GM23338 (cell line): ENCODE measurements around the gene TSEN2. TPM values are rescaled to one million over a fixed set of nuclear protein-coding genes. Genes with fewer than 3 reads are reported as not detected.

Experiments used
- ATAC-seq: fragments of 200-7000 bp; cut with Tn5 transposase; 3 replicates; pipeline ENCODE4 v1.9.1; 2020
- DNase-seq: peaks from one replicate; pipeline ENCODE4 v3.0.0-alpha.2; 2015; ENCODE audit warnings: low spot score
- H2AFZ ChIP-seq: fragments of 200-600 bp; sonication (generic); 2 replicates; pipeline ENCODE4 v1.8.0; 2016; ENCODE audit warnings: antibody characterized with exemption, mild to moderate bottlenecking, moderate library complexity
- H3F3A ChIP-seq: fragments of 200-600 bp; sonication (generic); replicated peaks from 2 replicates; pipeline ENCODE4 v1.8.0; 2017; ENCODE audit warnings: antibody characterized with exemption, mixed run types, low read depth
- H3K27ac ChIP-seq: fragments of 200-600 bp; sonication (generic); 2 replicates; pipeline ENCODE4 v1.6.1; 2016; ENCODE audit warnings: low read depth
- H3K27me3 ChIP-seq: fragments of 200-600 bp; sonication (generic); 2 replicates; pipeline ENCODE4 v1.8.0; 2016; ENCODE audit warnings: mild to moderate bottlenecking, mixed run types, moderate library complexity; ENCODE audit not compliant: insufficient read depth
- H3K36me3 ChIP-seq: fragments of 200-600 bp; sonication (generic); 2 replicates; pipeline ENCODE4 v1.8.0; 2016; ENCODE audit warnings: mild to moderate bottlenecking; ENCODE audit not compliant: insufficient read depth
- H3K4me1 ChIP-seq: fragments of 200-600 bp; sonication (generic); 2 replicates; pipeline ENCODE4 v1.8.0; 2016; ENCODE audit warnings: mild to moderate bottlenecking, moderate library complexity; ENCODE audit not compliant: insufficient read depth
- H3K4me2 ChIP-seq: fragments of 200-600 bp; sonication (generic); 2 replicates; pipeline ENCODE4 v1.7.1; 2017; ENCODE audit warnings: mixed run types
- H3K4me3 ChIP-seq: fragments of 200-600 bp; sonication (generic); 2 replicates; pipeline ENCODE4 v1.6.1; 2016; ENCODE audit warnings: mixed run types
- H3K79me2 ChIP-seq: fragments of 200-600 bp; sonication (generic); replicated peaks from 2 replicates; pipeline ENCODE4 v1.8.0; 2017; ENCODE audit warnings: mild to moderate bottlenecking; ENCODE audit not compliant: insufficient read depth
- H3K9me2 ChIP-seq: fragments of 200-600 bp; sonication (generic); 2 replicates; pipeline ENCODE4 v1.8.0; 2017; ENCODE audit not compliant: insufficient read depth
- H4K20me1 ChIP-seq: fragments of 200-600 bp; sonication (generic); replicated peaks from 2 replicates; pipeline ENCODE4 v1.8.0; 2017; ENCODE audit warnings: mild to moderate bottlenecking; ENCODE audit not compliant: insufficient read depth
- H3K27ac Mint-ChIP-seq: 2 replicates; pipeline ENCODE4 v1.8.0; 2020; ENCODE audit warnings: inconsistent platforms, mild to moderate bottlenecking, moderate library complexity, mixed read lengths
- H3K27me3 Mint-ChIP-seq: 3 replicates; pipeline ENCODE4 v1.8.0; 2022; ENCODE audit warnings: low read depth, mild to moderate bottlenecking, moderate library complexity, mixed read lengths, inconsistent platforms; ENCODE audit not compliant: insufficient read depth, poor library complexity
- H3K36me3 Mint-ChIP-seq: 3 replicates; pipeline ENCODE4 v1.8.0; 2021; ENCODE audit warnings: low read depth, mild to moderate bottlenecking, inconsistent platforms, moderate library complexity, mixed read lengths
- H3K4me1 Mint-ChIP-seq: 3 replicates; pipeline ENCODE4 v1.8.0; 2020; ENCODE audit warnings: mild to moderate bottlenecking, inconsistent platforms, mixed read lengths
- H3K4me3 Mint-ChIP-seq: 3 replicates; pipeline ENCODE4 v1.8.0; 2021; ENCODE audit warnings: moderate library complexity, mild to moderate bottlenecking, inconsistent platforms, mixed read lengths
- H3K9me3 Mint-ChIP-seq: 3 replicates; pipeline ENCODE4 v1.8.0; 2020; ENCODE audit warnings: moderate library complexity, mild to moderate bottlenecking, inconsistent platforms, mixed read lengths
- CREB1 ChIP-seq: fragments of 250-450 bp; sonication (Bioruptor Pico); IDR thresholded peaks from 2 replicates; pipeline ENCODE4 v1.5.0; 2020; ENCODE audit warnings: low read depth, mild to moderate bottlenecking, moderate library complexity
- EZH2 ChIP-seq: fragments of 200-600 bp; sonication (generic); IDR thresholded peaks from one replicate; pipeline ENCODE4 v1.8.0; 2017; ENCODE audit warnings: antibody characterized with exemption, mild to moderate bottlenecking, low read depth; ENCODE audit not compliant: unreplicated experiment
- JUNB ChIP-seq: IDR thresholded peaks from one replicate; pipeline ENCODE4 v1.6.1; 2016; ENCODE audit warnings: antibody characterized with exemption; ENCODE audit not compliant: unreplicated experiment
- POLR2AphosphoS5 ChIP-seq: IDR thresholded peaks from 2 replicates; pipeline ENCODE4 v1.6.1; 2016; ENCODE audit warnings: antibody characterized with exemption, low read depth
- STAT1 ChIP-seq: IDR thresholded peaks from one replicate; pipeline ENCODE4 v1.6.1; 2016; ENCODE audit warnings: antibody characterized with exemption; ENCODE audit not compliant: unreplicated experiment
- ZNF114 ChIP-seq: fragments of 250-450 bp; sonication (Bioruptor Pico); IDR thresholded peaks from 2 replicates; pipeline ENCODE4 v1.5.0; 2020; ENCODE audit warnings: mild to moderate bottlenecking, moderate library complexity
- ZNF331 ChIP-seq: fragments of 250-450 bp; sonication (Bioruptor Pico); IDR thresholded peaks from 2 replicates; pipeline ENCODE4 v1.5.0; 2020; ENCODE audit warnings: low read depth, mild to moderate bottlenecking, moderate library complexity
- ZNF462 ChIP-seq: fragments of 250-450 bp; sonication (Bioruptor Pico); IDR thresholded peaks from 2 replicates; pipeline ENCODE4 v1.5.0; 2020; ENCODE audit warnings: mild to moderate bottlenecking, moderate library complexity
- polyA plus RNA-seq: library from polyadenylated mRNA; unstranded; fragments of >200 nt; fragmentation: Nextera tagmentation; extraction: Ambion mirVana; gene quantifications from 2 replicates; pipeline ENCODE4 v1.2.1, GENCODE V29; 2016
- total RNA-seq: library from RNA; depleted of rRNA; stranded (reverse); fragments of >200 nt; shearing (Covaris generic); gene quantifications from 2 replicates; pipeline ENCODE4 v1.2.3, GENCODE V29; 2014
- TF ChIP-seq, protein P1 (sequence below), 2 experiments: fragments of 200-600 bp in 1 of 2; sonication (generic) in 1 of 2; conservative IDR thresholded peaks; 2 replicates each; pipeline versions ENCODE4 v1.5.1 to v1.6.1; 2016 to 2017; ENCODE audit warnings: antibody characterized with exemption in 2 of 2, low read depth in 2 of 2, mild to moderate bottlenecking in 2 of 2, moderate library complexity in 1 of 2
- TF ChIP-seq, protein P2 (sequence below): IDR thresholded peaks from one replicate; pipeline ENCODE4 v1.6.1; 2018; ENCODE audit warnings: antibody characterized with exemption; ENCODE audit not compliant: unreplicated experiment

Gene TSEN2
- total and polyA plus RNA-seq, 2 experiments from 2014 or later, result 27.7 to 30.0 TPM

- peaks cover 84% of the 10 kb centered on the region for H3K36me3 Mint-ChIP-seq
- Histone ChIP-seq H3K36me3 (peaks cover 48% of the 10 kb centered on the region), H3K27ac (no peak overlapping the region)
Observed at GRCh38 chr3:12501360-12502020, 17.2 kb downstream of the TSEN2 start.

More at GRCh38 chr3:12501360-12502020, 17.2 kb downstream of the TSEN2 start:
- H4K20me1 ChIP-seq, result peaks cover 18% of the 10 kb centered on the region
- H3K79me2 ChIP-seq, result no peaks in the 10 kb centered on the region
- H2AFZ ChIP-seq, result no peak overlapping the region
- no peaks in the 10 kb centered on the region for H3K27me3 ChIP-seq
- H3F3A ChIP-seq, result no peaks in the 10 kb centered on the region
- no peak overlapping the region for H3K4me2 ChIP-seq
- no peaks in the 10 kb centered on the region for H3K9me3 Mint-ChIP-seq
- DNase-seq (no peak), ATAC-seq (no peak)
- H3K4me3 Mint-ChIP-seq, result no peak overlapping the region
- H3K4me1 ChIP-seq, result no peaks in the 10 kb centered on the region
- H3K9me2 ChIP-seq, result no peaks in the 10 kb centered on the region
- H3K4me1 Mint-ChIP-seq, result peaks cover 3% of the 10 kb centered on the region; the same call in 1 of the 3 replicates
- TF ChIP-seq CREB1 (CRISPR knock-in tag) (no peak), ZNF462 (CRISPR knock-in tag) (no peak), STAT1 (no peak), ZNF331 (no peak), JUNB (no peak), EZH2 (no peak), ZNF114 (CRISPR knock-in tag) (no peak), POLR2AphosphoS5 (no peak)
- TF ChIP-seq, protein P1, sequence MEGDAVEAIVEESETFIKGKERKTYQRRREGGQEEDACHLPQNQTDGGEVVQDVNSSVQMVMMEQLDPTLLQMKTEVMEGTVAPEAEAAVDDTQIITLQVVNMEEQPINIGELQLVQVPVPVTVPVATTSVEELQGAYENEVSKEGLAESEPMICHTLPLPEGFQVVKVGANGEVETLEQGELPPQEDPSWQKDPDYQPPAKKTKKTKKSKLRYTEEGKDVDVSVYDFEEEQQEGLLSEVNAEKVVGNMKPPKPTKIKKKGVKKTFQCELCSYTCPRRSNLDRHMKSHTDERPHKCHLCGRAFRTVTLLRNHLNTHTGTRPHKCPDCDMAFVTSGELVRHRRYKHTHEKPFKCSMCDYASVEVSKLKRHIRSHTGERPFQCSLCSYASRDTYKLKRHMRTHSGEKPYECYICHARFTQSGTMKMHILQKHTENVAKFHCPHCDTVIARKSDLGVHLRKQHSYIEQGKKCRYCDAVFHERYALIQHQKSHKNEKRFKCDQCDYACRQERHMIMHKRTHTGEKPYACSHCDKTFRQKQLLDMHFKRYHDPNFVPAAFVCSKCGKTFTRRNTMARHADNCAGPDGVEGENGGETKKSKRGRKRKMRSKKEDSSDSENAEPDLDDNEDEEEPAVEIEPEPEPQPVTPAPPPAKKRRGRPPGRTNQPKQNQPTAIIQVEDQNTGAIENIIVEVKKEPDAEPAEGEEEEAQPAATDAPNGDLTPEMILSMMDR (conservative IDR thresholded peaks at IDR 0.05; ENCODE audit: low read depth in 2 of 2), result no peak
- TF ChIP-seq, protein P2, sequence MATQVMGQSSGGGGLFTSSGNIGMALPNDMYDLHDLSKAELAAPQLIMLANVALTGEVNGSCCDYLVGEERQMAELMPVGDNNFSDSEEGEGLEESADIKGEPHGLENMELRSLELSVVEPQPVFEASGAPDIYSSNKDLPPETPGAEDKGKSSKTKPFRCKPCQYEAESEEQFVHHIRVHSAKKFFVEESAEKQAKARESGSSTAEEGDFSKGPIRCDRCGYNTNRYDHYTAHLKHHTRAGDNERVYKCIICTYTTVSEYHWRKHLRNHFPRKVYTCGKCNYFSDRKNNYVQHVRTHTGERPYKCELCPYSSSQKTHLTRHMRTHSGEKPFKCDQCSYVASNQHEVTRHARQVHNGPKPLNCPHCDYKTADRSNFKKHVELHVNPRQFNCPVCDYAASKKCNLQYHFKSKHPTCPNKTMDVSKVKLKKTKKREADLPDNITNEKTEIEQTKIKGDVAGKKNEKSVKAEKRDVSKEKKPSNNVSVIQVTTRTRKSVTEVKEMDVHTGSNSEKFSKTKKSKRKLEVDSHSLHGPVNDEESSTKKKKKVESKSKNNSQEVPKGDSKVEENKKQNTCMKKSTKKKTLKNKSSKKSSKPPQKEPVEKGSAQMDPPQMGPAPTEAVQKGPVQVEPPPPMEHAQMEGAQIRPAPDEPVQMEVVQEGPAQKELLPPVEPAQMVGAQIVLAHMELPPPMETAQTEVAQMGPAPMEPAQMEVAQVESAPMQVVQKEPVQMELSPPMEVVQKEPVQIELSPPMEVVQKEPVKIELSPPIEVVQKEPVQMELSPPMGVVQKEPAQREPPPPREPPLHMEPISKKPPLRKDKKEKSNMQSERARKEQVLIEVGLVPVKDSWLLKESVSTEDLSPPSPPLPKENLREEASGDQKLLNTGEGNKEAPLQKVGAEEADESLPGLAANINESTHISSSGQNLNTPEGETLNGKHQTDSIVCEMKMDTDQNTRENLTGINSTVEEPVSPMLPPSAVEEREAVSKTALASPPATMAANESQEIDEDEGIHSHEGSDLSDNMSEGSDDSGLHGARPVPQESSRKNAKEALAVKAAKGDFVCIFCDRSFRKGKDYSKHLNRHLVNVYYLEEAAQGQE, result no peak
- no peak overlapping the region for H3K27ac Mint-ChIP-seq
- H3K4me3 ChIP-seq, result no peak overlapping the region
- H3K27me3 Mint-ChIP-seq, result no peaks in the 10 kb centered on the region
